AG10803 (cell line): Measurements from ENCODE around the gene TLR8.

Experiments
- DNase-seq: peaks from one replicate; pipeline ENCODE4 v3.0.0; 2010; ENCODE audit warnings: low read depth
- H3K4me3 ChIP-seq: 2 replicates; pipeline ENCODE4 v1.5.1; 2011; ENCODE audit warnings: mild to moderate bottlenecking, low read length, control low read depth
- TF ChIP-seq, protein P1 (sequence below): conservative IDR thresholded peaks from 2 replicates; pipeline ENCODE4 v1.5.1; 2011; ENCODE audit warnings: mild to moderate bottlenecking, low read length, control low read depth, inconsistent platforms

TLR8 gene

DNA sequence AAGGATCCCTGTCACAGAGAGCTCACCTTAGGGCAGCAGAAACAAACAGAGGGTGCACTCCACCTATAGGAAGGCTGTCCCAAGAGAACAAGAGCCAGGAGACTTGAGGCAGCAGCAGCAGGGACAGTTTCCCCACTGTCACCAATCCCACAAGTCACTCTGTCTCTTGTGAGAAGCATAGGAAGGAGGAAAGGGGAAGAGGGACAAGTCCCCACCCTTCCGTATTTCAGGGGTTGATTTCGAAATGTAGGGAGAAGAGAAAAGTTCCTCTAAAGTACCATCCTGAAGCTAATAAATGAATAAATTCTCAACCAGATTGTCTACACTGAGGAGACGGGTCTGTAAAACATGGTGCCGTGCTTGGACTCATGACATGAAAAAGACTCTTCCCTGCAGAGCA lies 9.5 kb upstream of the TLR8 start:
- TF ChIP-seq, protein P1, sequence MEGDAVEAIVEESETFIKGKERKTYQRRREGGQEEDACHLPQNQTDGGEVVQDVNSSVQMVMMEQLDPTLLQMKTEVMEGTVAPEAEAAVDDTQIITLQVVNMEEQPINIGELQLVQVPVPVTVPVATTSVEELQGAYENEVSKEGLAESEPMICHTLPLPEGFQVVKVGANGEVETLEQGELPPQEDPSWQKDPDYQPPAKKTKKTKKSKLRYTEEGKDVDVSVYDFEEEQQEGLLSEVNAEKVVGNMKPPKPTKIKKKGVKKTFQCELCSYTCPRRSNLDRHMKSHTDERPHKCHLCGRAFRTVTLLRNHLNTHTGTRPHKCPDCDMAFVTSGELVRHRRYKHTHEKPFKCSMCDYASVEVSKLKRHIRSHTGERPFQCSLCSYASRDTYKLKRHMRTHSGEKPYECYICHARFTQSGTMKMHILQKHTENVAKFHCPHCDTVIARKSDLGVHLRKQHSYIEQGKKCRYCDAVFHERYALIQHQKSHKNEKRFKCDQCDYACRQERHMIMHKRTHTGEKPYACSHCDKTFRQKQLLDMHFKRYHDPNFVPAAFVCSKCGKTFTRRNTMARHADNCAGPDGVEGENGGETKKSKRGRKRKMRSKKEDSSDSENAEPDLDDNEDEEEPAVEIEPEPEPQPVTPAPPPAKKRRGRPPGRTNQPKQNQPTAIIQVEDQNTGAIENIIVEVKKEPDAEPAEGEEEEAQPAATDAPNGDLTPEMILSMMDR: no peak
- no peak for DNase-seq
- no peak overlapping the region for H3K4me3 ChIP-seq

DNA sequence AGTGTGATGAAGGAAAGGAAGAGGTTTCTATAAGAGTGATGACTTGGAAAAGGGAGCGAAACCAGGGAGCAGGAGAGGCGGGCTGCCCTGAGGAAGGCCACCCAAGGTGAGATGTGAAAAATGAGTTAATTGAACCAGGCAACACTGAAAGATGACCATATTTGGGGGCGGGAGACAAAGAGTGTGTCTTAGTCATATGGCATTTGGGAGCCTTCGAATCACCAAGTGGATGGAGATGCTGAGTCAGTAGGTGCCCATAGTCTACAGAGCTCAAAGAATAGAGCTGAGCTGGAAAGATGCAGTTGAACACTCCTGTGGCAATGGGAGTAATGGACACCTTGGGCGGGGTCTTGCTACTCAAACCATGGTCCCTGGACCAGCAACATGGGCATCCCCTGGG lies 8.3 kb upstream of the TLR8 start:
- H3K4me3 ChIP-seq: no peak overlapping the region
- DNase-seq: no peak
- TF ChIP-seq, protein P1: no peak

DNA sequence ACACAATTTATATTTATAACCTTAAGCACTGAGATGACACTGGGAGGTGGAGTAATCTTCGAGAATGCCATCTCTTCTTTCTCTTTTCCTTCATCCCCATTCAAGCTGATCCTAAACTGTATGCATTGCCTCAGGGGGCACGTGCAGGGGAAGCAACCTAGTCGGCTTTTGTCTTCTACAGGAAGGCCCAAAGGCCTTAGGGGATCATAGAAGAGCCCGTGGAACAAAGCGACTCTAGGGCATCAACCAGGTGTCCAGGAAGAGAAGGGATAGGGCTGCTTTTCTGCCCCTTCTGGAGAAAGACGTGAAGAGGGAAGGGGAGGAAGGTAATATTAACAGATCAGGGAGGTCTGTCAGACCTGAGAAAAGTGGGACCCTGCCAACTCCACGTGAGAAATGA lies 6.9 kb upstream of the TLR8 start:
- H3K4me3 ChIP-seq: no peak overlapping the region
- TF ChIP-seq, protein P1: no peak
- no peak for DNase-seq

DNA sequence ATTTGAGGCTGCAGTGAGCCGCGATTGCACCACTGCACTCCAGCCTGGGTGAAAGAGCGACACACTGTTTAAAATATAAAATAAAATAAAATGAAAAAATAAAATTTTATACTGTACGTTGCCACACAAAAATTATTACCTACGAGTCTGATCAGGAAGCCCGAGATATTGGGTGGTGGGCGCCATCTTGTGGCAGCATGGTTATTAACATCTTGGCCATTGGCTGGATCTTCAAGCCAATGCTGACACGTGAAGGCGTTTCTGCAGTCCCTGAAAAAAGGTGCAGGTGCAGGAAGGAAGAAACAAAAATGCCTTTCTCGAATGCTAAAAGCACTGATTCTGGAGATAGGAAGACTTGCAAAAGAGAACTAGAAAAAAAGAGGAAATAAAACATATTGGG lies 4.9 kb upstream of the TLR8 start:
- no peak overlapping the region for H3K4me3 ChIP-seq
- TF ChIP-seq, protein P1: peak; percentile 59
- peak; percentile 43 for DNase-seq

DNA sequence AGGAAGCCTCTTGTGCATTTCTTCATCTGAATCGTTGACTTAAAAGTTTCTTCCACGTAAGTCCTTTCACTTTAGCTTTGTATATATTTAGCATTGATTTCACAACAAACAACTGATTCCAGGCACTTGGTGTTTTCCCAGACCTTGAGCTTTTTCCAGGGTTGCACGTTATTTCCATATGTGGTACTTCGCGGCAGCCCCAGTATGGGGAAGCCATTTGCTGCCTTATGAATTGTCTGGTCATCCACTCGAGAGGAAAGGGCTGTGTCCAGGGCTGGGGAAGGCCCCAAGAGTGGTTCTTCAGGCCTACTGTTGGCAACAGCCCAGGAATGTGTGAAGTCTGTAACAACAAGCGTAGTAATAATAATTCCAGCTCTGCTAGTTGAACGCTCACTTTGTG lies 2.8 kb upstream of the TLR8 start:
- TF ChIP-seq, protein P1: no peak
- no peak overlapping the region for H3K4me3 ChIP-seq
- peak; percentile 73 for DNase-seq

DNA sequence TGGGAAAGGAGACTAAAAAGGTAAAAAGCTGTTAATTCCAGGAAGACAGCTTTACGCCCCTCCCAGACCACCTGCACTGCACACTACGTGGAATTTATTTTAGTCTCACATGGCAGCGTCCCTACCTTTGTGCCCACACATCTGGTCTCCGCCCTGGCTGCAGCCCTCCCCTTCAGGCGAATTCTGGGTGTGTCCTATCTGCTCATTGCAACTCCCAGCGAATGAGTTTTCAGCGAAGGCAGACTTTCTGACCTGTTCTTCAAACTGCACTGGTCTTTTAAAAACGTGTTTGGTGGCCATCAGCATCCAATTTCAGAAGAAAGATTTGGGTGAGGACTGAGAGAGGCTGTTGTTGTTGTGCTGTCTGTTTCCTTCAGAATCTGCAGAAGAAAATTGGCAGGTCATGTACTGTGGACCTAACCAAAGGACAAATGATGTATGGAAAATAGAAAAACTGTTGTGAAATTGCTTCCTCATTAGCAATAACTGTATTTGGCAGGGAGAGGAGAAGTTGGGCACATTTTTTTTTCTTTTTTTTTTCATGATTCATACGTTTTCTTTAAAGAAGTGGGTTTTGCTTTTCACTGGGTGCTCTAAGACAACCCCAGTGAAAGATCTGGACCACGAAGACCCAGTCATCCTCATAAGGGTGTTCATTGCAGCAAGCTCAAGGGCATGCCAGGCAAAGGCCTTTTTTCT lies 4.2 kb downstream of the TLR8 start:
- no peak overlapping the region for H3K4me3 ChIP-seq
- TF ChIP-seq, protein P1: no peak
- no peak for DNase-seq

DNA sequence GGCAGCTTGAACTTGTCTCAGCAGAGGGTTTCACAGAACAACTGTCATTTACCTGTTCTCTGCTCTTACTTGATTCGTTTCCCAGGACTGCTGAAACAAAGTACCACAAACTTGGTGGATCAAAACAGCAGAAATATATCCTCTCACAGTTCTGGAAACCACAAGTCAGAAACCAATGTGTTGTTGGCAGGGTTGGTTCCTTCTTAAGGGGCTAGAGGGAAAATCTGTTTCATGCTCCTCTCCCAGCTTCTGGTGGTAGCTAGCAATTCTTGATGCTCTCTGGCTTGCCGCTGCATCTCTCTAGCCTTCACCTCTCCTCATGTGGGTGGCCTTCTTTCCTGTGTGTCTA lies 4.7 kb downstream of the TLR8 start:
- TF ChIP-seq, protein P1: no peak
- no peak overlapping the region for H3K4me3 ChIP-seq
- DNase-seq: no peak
